Measurements from ENCODE around the gene RGS13.

RGS13 gene

GRCh38 chr1:192598589-192598988 is 37.4 kb upstream of the RGS13 start:
- no peak for TF ChIP-seq CTCF (IDR thresholded peaks at IDR 0.05; ENCODE audit: extremely low read depth, missing control alignments)
- DNase-seq (ENCODE audit: low spot score), result no peak

- no peak for TF ChIP-seq CTCF (IDR thresholded peaks at IDR 0.05; ENCODE audit: extremely low read depth, missing control alignments)
- no peak for DNase-seq (ENCODE audit: low spot score)
Measured at GRCh38 chr1:192600275-192600674, 35.7 kb upstream of the RGS13 start.

- peak; percentile 12 for DNase-seq (ENCODE audit: low spot score)
- no peak for TF ChIP-seq CTCF (IDR thresholded peaks at IDR 0.05; ENCODE audit: extremely low read depth, missing control alignments)
Measured at GRCh38 chr1:192601143-192601542, 34.8 kb upstream of the RGS13 start.

- no peak for TF ChIP-seq CTCF (IDR thresholded peaks at IDR 0.05; ENCODE audit: extremely low read depth, missing control alignments)
- no peak for DNase-seq (ENCODE audit: low spot score)
Measured at GRCh38 chr1:192601567-192601966, 34.4 kb upstream of the RGS13 start.

- no peak for DNase-seq (ENCODE audit: low spot score)
- TF ChIP-seq CTCF (IDR thresholded peaks at IDR 0.05; ENCODE audit: extremely low read depth, missing control alignments), result no peak
Measured at GRCh38 chr1:192602757-192603156, 33.2 kb upstream of the RGS13 start.

- DNase-seq (ENCODE audit: low spot score), result no peak
- TF ChIP-seq CTCF (IDR thresholded peaks at IDR 0.05; ENCODE audit: extremely low read depth, missing control alignments), result no peak
Measured at GRCh38 chr1:192603218-192603787, 32.6 kb upstream of the RGS13 start.

- no peak for TF ChIP-seq CTCF (IDR thresholded peaks at IDR 0.05; ENCODE audit: extremely low read depth, missing control alignments)
- no peak for DNase-seq (ENCODE audit: low spot score)
Measured at GRCh38 chr1:192604979-192605620, 30.8 kb upstream of the RGS13 start.

All from GM20000 (cell line).